Right renal cortex interstitium (tissue), 3 donors: ENCODE measurements around the gene KIR2DL1. TPM values are rescaled to one million over a fixed set of nuclear protein-coding genes. Genes with fewer than 3 reads are reported as not detected.
"Not testable (repeated sequence)": the region's sequence is repeated elsewhere in the genome, so short reads cannot be mapped to it uniquely, and the experiment has no call there.

Experiments
- DNase-seq, 3 donors: peaks; one replicate each; pipeline ENCODE4 v3.0.0-alpha.2; 2013; ENCODE audit warnings: low read depth in 3 of 3, low spot score in 2 of 3
- polyA plus RNA-seq, 3 donors: library from polyadenylated mRNA; unstranded; fragments of 120-200 nt; gene quantifications; one replicate each; pipeline ENCODE4 v1.2.1, GENCODE V29; 2013; ENCODE audit not compliant: insufficient read length in 3 of 3

The KIR2DL1 gene
- under 1 TPM in 1 of 3 donors, not detected in 2; 0.10 TPM for polyA plus RNA-seq

- not testable (repeated sequence) for DNase-seq
Measured at GRCh38 chr19:54769646-54770045, at the start of gene KIR2DL1. Gene KIR2DL1, plus strand, starts transcription at chr19:54769793. Its CDS starts 58 bp downstream, at chr19:54769851.

- no peak for DNase-seq
Measured at GRCh38 chr19:54724142-54724541, 45.5 kb upstream of the KIR2DL1 start, which contains the start of gene KIR3DL3. Gene KIR3DL3, plus strand, starts transcription at chr19:54724442. Its CDS starts 55 bp downstream, at chr19:54724497.

GRCh38 chr19:54724644-54725043 lies 44.9 kb upstream of the KIR2DL1 start:
- DNase-seq = no peak

GRCh38 chr19:54725321-54725720 lies 44.3 kb upstream of the KIR2DL1 start:
- no peak for DNase-seq

GRCh38 chr19:54727562-54727961 lies 42.0 kb upstream of the KIR2DL1 start:
- no peak for DNase-seq

GRCh38 chr19:54728167-54728566 lies 41.4 kb upstream of the KIR2DL1 start:
- DNase-seq = no peak

GRCh38 chr19:54729416-54730188 lies 40.0 kb upstream of the KIR2DL1 start:
- DNase-seq = no peak

GRCh38 chr19:54731191-54731590 lies 38.4 kb upstream of the KIR2DL1 start:
- no peak for DNase-seq

GRCh38 chr19:54738306-54738705 lies 31.3 kb upstream of the KIR2DL1 start, which contains the start of gene KIR2DL3:
Gene KIR2DL3, plus strand, starts transcription at chr19:54738513. Its CDS starts 33 bp downstream, at chr19:54738546.
- DNase-seq = not testable (repeated sequence)

- no peak for DNase-seq
Measured at GRCh38 chr19:54738715-54739114, 30.9 kb upstream of the KIR2DL1 start.

GRCh38 chr19:54739587-54740497 lies 29.8 kb upstream of the KIR2DL1 start:
- no peak for DNase-seq

GRCh38 chr19:54741950-54742349 lies 27.6 kb upstream of the KIR2DL1 start:
- not testable (repeated sequence) for DNase-seq

- DNase-seq = not testable (repeated sequence)
Measured at GRCh38 chr19:54744080-54744479, 25.5 kb upstream of the KIR2DL1 start.

GRCh38 chr19:54747614-54748322 lies 21.8 kb upstream of the KIR2DL1 start:
- not testable (repeated sequence) for DNase-seq

- DNase-seq = not testable (repeated sequence)
Measured at GRCh38 chr19:54750276-54750675, 19.3 kb upstream of the KIR2DL1 start.

- not testable (repeated sequence) for DNase-seq
Measured at GRCh38 chr19:54756204-54757110, 13.1 kb upstream of the KIR2DL1 start.

- DNase-seq = not testable (repeated sequence)
Measured at GRCh38 chr19:54758577-54758976, 11.0 kb upstream of the KIR2DL1 start.

GRCh38 chr19:54764219-54764618 lies 5.4 kb upstream of the KIR2DL1 start:
- not testable (repeated sequence) for DNase-seq

- not testable (repeated sequence) for DNase-seq
Measured at GRCh38 chr19:54766464-54766863, 3.1 kb upstream of the KIR2DL1 start.
